ENCODE measurements around the gene FN3K.
"Not testable (repeated sequence)": the region's sequence is repeated elsewhere in the genome, so short reads cannot be mapped to it uniquely, and the experiment has no call there.

Gene FN3K

DNA sequence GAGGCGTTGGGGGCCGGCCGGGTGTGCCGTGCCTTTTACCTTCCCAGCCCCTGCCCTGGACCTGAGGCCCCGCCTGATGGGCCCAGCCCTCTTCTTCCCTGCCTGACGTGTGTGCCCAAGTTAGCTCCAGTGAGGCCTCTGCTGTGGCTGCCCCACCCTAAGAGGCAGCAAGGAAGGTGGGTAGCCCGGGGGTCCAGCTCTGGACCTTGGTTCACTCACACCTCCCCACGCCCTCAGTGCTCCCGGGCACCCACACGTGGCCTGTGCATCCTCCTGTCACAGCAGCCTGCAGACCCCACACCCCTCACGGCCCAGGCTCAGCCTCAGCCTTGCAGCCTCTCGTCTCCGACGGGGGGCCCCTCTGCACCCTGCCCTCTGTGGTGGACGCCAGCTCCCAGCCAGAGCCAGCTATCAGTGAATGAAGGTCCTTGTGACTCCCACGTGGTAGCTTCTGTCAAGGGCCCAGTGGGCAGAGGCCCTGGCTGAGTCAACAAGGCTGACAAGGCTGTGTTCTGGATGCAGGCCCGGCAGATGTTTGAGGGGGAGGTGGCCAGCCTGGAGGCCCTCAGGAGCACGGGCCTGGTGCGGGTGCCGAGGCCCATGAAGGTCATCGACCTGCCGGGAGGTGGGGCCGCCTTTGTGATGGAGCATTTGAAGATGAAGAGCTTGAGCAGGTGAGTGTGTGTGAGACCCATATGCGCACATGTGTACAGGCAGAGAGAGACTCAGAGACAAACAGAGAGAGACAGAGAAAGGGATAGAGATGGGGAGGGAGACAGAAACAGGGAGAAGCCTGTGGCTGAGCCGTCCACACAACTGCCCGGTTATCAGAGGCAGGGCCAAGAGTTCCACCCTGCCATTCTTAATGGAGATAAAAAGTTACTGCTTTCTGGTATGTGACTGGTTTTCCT lies 2.8 kb downstream of the FN3K start:
- FAIRE-seq, result no peak

- FAIRE-seq, result no peak
Measured at GRCh38 chr17:82740906-82741759, 5.7 kb downstream of the FN3K start.

DNA sequence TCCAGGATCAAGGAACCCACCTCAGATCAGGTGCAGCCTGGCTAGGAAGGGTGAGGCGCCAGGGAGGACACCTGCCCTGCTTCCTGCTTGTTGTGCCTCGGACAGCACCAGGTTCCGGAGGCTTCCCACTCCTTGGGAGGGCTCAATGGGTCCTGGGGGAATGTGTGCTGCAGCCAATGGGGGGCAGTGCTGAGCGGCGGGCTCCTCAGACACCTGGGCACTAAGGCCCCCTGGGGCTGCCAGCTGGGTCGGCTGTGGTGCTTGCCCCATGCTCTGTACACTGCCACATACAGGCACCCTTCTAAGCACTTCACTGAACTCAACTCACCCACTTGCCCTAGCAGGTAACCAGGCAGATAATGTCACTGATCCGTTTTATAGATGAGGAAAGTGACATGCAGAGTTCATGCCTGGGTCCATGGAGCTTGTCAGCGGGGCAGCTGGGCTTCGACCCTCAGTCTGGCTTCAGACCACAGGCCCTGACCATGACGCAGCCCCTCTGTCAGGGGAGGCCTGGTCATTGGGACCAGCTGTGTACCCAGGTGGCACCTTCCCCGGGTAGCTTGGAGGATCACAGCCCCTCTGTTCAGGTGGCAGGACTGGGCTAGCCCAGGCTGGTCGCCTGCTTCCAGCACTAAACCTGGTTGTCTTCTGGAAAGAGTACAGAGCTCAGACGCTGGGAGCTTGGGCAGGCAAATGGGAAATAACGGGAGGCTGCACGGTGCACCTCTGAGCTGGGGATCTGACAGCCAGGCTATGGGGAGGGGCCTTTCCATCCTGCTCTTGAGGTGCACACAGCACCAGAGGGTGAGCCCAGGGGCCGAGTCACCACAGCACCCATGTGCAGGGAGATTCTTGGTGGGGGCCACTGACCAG lies 8.2 kb downstream of the FN3K start:
- FAIRE-seq, result no peak

GRCh38 chr17:82744736-82745135 lies 9.3 kb downstream of the FN3K start:
- not testable (repeated sequence) for FAIRE-seq

DNA sequence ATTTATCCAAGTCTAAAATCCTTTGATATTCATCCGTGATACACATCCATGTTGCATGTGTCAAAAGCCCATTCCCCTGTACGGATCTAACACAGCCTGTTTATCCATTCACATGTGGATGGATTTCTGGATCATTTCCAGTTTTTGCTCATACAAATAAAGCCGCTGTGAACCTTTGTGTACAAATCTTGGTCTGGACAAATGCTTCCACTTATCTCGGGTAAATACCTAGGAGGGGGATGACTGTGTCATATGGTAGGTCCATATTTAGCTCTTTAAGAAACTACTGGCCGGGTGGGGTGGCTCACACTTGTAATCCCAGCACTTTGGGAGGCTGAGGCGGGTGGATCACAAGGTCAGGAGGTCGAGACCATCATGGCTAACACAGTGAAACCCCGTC lies 10.1 kb downstream of the FN3K start:
- no peak for FAIRE-seq

DNA sequence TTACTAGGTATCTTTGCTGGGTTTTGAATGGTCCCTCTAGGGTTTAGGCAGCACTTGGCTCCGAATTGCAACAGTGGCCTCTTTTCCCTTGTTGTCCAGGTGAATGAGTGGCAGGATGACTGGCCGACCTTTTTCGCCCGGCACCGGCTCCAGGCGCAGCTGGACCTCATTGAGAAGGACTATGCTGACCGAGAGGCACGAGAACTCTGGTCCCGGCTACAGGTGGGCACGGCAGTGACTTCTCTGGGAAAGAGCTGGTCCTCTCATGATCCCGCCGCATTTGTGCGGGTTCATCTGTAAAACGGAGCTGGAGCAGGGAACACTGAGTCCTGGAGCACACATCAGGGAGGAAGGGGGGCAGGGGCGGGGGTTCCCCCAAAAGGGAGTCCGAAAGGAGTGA lies 13.3 kb downstream of the FN3K start:
- FAIRE-seq, result no peak

GRCh38 chr17:82750241-82750908 lies 15.0 kb downstream of the FN3K start:
- no peak for FAIRE-seq

DNA sequence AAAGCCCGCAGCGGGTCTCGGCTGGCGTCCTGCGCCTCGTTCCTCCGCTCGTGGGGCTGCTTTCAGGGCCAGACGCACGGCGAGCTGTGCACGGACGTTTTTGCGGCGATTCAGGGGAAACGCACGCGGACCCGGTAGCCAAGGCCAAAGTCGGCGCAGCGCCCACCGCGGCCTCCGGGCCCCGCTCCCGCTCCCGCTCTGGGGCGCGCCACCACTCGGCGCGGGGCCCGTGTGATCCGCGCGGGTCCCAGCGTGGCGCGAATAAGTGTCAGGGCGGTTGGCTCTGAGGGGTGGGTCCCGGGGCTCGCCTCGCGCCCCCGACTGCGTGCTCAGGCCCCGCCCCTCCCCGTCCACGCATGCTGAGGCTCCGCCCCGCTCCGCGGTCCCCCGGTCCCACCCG lies 15.8 kb downstream of the FN3K start:
- FAIRE-seq, result no peak

GRCh38 chr17:82751571-82752370 lies 16.4 kb downstream of the FN3K start, which contains the start of gene TBCD:
TBCD (plus strand) TSS chr17:82752065; CDS start chr17:82752194, 129 bp downstream.
- no peak for FAIRE-seq

DNA sequence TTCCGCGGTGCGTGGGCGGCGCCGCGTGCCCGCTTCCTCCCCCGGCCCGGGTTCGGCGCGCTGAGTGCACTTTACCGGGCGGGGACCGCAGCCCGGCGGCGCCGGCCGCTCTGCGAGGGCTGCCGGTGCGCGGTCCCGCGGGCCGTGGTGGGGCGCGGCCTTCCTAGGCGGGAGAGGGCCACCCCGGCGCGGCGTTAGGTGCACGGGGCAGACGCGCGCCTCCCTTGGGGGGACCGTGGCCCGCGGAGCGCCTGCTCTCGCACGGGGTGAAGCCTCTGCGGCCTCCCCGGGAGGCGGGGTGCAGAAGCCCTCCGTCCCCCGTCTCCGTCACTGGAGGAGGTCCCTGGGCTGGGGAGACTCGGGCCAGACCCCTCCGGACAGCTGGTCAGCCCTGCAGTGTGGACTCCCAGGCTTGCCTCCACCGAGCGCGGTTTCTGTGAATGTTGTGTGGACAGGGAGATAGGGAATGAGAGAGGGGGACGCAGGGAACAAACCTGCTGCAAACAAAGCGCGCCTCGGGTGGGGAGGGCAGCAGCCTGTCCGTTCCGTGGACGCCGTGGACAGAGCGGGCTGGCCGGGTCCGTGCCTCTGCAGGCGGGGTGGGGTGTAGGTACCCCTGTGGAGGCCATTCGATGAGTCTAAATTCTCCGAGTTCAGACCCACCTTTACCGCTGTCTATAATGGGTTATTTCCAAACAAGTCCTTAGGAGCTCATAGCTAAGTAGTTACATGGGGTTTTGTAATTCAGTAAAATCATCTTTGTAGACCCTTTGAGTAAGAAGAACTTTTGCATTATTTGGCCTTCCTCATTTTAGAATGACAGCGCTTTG lies 17.2 kb downstream of the FN3K start:
- no peak for FAIRE-seq

- no peak for FAIRE-seq
Measured at GRCh38 chr17:82753201-82753464, 17.7 kb downstream of the FN3K start.

DNA sequence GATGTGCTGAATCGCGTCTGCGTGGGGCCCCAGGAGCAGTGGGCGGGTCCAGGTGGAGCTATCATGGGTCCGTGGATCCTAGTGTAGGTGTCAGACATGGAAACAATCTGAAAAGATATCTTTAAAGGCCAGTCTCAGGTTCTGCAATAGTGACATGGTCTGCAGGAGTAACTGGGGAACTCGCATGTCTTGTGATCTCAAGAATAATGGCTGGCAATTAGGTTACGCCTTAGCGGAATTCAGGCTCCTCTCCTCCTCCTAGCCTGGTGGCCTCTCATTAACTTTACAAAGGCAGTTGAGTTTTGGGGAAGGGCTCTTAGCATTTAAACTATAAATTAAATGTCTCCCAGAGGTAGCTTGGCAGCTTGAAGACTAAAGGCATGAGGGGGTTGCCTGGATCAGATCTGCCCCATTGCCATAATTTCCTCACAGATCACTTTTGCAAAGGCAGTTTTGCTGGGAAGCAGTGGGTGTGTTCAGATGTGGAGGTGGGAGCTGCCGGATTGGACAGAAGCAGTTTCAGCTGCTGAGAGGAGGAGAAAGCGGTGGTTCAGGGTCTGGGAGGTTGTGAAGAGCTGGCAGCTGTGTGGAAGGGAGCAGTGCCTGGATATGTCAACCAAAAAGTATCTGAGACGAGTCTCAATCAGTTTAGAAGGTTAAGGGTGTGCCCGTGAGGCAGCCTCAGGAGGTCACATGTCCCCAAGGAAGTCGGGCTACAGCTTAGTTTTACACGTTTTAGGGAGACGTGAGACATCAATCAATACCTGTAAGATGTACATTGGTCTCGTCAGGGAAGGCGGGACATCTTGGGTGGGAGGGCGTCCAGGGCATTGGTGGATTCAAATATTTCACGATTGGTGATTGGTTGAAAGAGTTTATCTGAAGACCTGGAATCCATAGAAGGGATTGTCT lies 19.1 kb downstream of the FN3K start:
- no peak for FAIRE-seq

GRCh38 chr17:82756166-82756565 lies 20.8 kb downstream of the FN3K start:
- FAIRE-seq, result no peak

- FAIRE-seq, result no peak
Measured at GRCh38 chr17:82765371-82765770, 30.0 kb downstream of the FN3K start.

- FAIRE-seq, result no peak
Measured at GRCh38 chr17:82767041-82767754, 31.8 kb downstream of the FN3K start.

DNA sequence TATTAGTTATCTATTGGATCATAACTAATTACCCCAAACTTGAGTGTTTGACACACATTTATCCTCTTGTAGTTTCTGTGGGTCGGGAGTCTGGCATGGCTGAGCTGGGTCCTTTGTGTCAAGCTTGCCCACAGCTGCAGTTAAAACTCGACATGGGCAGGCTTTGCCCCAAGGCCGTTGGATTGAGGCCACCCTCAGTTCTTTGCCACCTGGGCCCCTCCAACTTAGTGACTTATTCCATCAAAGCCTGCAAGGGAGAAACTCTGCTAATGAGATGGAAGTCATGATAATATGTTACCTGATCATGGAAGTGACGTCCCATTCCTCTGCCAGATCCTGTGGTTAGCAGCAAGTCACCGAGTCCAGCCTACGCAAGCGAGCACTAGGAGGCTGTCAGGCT lies 33.6 kb downstream of the FN3K start:
- FAIRE-seq, result no peak

DNA sequence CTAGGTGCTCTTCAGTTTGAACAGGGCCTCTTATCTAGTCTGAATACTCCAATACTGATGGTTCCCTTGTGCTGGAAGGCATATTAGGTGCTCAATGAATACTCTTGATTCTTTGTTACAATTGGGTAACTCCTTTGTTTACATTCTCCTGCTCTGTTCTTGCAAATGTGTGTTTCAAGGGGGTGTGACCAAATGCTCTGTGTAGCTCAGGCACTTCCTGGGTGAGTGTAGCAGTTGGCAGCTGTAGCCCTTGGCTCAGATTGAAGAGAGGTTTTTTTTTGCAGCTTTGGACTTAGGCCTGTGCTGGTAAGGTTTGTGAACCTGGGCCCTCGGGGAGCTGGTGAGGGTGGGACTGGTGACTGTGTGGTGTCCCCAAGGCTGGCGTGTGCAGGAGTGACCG lies 36.6 kb downstream of the FN3K start:
- no peak for FAIRE-seq

DNA sequence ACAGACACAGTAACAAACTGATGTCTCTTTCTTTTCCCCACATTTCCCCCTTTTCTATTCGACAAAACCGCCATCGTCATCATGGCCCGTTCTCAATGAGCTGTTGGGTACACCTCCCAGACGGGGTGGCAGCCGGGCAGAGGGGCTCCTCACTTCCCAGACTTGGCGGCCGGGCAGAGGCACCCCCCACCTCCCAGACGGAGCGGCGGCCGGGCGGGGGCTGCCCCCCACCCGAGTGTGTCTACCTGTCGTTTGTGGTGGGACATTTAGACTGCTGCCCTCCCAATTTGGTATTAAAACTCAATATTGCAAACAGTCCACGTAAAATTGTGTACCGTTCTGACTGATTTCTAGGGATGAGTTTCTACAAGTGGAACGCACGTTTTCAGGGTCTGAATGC lies 39.0 kb downstream of the FN3K start:
- FAIRE-seq, result not testable (repeated sequence)
